GM12874 (cell line): ENCODE results near the gene PLXNA3.

Experiments
- TF ChIP-seq, protein P1 (sequence below): IDR thresholded peaks from 2 replicates; pipeline ENCODE4 v1.5.1; 2011; ENCODE audit warnings: low read depth, mild to moderate bottlenecking, control low read depth, low read length, moderate library complexity; ENCODE audit not compliant: insufficient read depth

PLXNA3 gene

GRCh38 chrX:154462396-154462795, 4.3 kb downstream of the PLXNA3 start:
- TF ChIP-seq, protein P1, sequence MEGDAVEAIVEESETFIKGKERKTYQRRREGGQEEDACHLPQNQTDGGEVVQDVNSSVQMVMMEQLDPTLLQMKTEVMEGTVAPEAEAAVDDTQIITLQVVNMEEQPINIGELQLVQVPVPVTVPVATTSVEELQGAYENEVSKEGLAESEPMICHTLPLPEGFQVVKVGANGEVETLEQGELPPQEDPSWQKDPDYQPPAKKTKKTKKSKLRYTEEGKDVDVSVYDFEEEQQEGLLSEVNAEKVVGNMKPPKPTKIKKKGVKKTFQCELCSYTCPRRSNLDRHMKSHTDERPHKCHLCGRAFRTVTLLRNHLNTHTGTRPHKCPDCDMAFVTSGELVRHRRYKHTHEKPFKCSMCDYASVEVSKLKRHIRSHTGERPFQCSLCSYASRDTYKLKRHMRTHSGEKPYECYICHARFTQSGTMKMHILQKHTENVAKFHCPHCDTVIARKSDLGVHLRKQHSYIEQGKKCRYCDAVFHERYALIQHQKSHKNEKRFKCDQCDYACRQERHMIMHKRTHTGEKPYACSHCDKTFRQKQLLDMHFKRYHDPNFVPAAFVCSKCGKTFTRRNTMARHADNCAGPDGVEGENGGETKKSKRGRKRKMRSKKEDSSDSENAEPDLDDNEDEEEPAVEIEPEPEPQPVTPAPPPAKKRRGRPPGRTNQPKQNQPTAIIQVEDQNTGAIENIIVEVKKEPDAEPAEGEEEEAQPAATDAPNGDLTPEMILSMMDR, result no peak

DNA sequence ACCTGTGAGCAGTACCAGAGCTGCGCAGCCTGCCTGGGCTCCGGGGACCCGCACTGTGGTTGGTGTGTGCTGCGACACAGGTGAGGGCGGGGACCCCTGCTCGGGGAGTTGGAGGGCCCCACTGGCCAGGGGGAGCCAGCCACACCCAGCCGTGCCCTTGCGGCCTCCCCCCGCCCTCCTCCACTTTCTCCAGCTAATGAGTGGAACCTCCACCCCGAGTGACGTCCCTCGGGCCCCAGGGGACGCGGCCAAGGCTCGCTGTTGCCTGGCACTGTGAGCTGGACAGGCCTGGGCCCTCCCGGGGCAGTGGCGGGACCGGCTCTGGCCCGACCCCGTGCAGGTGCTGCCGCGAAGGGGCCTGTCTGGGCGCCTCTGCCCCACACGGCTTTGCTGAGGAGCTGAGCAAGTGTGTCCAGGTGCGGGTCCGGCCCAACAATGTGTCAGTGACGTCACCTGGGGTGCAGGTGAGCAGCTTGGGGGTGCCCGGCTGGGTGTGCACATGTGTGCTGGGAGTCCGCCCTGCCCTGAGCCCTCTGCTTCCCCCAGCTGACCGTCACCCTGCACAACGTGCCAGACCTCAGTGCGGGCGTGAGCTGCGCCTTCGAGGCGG, 5.6 kb downstream of the PLXNA3 start:
- TF ChIP-seq, protein P1, result no peak

DNA sequence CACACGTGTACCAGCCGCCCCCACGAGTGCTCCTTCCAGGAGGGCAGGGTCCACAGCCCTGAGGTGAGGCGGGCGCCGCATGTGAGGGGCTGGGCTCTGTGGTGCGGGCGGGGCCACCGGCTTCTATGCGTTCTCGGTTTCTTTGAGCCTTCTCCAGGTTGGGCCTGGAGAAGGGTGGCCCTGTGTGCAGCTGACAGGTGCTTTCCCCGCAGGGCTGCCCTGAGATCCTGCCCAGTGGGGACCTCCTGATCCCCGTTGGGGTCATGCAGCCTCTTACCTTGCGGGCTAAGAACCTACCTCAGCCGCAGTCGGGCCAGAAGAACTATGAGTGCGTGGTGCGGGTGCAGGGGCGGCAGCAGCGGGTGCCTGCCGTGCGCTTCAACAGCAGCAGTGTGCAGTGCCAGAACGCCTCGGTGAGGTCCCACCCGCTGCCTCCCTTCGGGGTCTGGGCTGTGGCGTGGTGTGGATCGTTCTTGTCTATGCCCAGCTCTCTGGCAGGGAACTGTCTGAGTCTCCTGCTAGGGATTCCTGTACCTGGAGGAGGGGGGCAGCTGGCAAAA, 6.8 kb downstream of the PLXNA3 start:
- TF ChIP-seq, protein P1, result no peak

GRCh38 chrX:154465601-154466000, 7.5 kb downstream of the PLXNA3 start:
- TF ChIP-seq, protein P1, result no peak

DNA sequence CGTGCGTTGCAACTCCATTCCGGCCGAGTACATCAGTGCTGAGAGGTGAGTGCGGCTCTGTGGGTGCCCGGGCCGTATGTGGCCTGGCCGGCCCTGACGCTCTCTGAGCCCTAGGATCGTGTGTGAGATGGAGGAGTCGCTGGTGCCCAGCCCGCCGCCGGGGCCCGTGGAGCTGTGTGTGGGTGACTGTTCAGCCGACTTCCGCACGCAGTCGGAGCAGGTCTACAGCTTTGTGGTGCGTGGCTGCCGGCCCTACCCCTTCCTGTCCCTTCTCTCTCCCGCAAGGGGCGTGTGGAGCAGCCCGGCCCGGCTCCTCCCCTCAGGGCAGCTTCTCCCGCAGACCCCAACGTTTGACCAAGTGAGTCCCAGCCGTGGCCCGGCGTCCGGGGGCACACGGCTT, 8.0 kb downstream of the PLXNA3 start:
- TF ChIP-seq, protein P1, result no peak

DNA sequence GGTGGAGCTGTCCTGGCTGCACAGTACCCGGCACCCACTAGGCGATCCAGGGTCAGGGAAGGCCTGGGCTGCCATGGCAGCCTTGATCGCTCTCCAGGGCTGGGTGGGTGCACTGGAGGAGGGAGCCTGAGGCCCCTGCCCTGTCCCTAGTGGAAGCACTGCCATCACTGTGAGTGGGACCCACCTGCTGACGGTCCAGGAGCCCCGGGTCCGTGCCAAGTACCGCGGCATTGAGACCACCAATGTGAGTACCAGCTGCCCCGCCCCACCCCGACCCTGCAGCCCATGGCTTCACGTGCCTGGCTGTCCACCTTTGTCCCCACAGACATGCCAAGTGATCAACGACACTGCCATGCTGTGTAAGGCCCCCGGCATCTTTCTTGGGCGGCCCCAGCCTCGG, 8.8 kb downstream of the PLXNA3 start:
- TF ChIP-seq, protein P1, result no peak

GRCh38 chrX:154467556-154467955, 9.5 kb downstream of the PLXNA3 start:
- TF ChIP-seq, protein P1, result no peak
